Putamen (tissue), 1 donor: ENCODE measurements around the gene FOXN3.
"Not testable (repeated sequence)": the region's sequence is repeated elsewhere in the genome, so short reads cannot be mapped to it uniquely, and the experiment has no call there.

ENCODE experiments used
- DNase-seq: peaks from one replicate; pipeline ENCODE4 v3.0.0-alpha.2; 2016; ENCODE audit warnings: low spot score

FOXN3 gene

GRCh38 chr14:89226801-89227495, 190.1 kb downstream of the FOXN3 start:
- DNase-seq: no peak

- DNase-seq: no peak
Measured at GRCh38 chr14:89225607-89226006, 191.4 kb downstream of the FOXN3 start.

- no peak for DNase-seq
Measured at GRCh38 chr14:89221109-89221810, 195.8 kb downstream of the FOXN3 start.

DNA sequence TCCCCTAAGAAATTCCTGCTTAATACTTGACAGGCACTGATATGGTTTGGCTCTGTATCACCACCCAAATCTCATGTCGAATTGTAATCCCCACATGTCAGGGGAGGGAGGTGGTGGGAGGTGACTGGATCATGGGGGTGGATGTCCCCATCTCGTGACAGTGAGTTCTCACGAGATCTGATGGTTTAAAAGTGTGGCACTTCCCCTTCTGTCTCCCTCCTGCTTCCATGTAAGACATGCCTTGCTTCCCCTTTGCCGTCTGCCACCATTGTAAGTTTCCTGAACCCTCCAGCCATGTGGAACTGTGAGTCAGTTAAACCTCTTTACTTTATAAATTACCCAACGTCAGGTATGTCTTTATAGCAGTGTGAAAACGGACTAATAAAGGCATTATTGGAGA, 198.0 kb downstream of the FOXN3 start:
- DNase-seq: no peak

DNA sequence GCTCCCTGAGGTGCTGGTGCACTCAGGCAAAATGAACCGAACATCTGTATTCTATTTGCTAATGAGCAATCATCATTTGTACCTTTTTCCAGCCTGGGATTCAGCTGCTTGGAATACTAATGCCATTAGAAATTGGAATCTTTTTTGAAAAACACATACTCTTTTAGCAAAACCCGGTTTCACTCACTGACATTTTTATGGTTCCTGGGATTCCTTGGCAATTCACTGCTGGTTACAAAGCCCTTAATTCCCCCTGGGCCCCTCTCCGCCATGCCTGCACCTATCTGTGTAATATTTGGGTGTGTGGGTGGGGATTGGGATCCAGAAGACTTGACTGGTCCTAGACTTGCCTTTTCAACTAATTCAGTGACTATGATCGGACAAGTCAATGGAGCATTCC, 199.1 kb downstream of the FOXN3 start:
- DNase-seq: no peak

- DNase-seq: no peak
Measured at GRCh38 chr14:89215531-89215930, 201.5 kb downstream of the FOXN3 start.

DNA sequence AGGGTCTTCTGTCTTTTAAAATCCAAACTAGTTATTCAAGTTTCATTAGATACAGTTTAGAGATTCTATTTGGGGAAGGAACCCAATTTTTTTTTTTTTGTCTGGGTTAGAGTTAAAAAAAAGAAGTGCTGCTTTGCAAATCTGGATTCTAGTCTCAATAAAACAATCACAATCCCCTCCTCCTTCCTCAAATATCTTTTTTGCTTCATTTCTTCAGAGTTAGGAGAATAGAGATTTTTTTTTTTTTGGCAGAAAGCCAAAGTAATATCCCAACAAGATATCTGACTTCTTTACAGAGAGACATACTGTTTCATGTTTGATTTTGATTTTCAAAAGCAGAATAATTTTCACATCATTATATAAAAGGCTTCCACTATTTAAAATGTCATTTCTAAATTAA, 201.9 kb downstream of the FOXN3 start:
- DNase-seq: no peak

DNA sequence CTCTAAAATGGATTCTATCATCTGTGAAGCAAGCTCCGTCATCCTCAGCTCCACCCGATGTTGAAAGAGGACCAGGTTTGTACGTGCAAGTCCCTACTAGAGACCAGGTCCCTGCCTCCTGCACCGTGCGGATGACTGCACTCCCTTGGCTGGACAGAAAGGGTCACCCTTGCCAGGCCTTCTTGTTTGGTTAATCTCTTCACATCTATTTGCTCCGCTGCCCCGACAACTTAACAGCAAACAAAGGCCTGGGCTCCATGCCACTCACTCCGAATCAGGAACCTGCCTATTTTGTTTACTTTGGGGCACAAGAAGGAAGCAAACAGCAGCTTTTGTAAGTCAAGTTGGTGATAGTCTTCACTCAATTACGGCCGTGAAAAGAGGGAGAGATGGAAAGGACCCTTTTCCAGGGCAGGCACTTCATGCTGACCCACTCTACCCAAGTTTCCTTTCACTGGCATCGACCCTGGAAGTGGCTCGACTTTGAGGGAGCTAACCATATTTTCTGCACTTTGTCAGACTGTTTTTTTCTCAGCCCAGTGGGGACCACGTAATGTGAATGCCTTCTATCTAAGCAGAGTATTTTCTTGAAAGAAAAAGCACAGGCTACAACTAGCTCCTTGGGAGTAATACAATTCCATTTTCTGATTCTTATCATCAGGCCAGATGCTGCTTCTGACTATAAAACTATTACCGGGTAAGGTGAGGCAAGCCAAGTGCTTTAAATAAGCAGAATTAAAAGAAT, 202.6 kb downstream of the FOXN3 start:
- peak; percentile 31 for DNase-seq

GRCh38 chr14:89212386-89213235, 204.4 kb downstream of the FOXN3 start:
- DNase-seq: no peak

GRCh38 chr14:89209558-89209957, 207.5 kb downstream of the FOXN3 start:
- no peak for DNase-seq

DNA sequence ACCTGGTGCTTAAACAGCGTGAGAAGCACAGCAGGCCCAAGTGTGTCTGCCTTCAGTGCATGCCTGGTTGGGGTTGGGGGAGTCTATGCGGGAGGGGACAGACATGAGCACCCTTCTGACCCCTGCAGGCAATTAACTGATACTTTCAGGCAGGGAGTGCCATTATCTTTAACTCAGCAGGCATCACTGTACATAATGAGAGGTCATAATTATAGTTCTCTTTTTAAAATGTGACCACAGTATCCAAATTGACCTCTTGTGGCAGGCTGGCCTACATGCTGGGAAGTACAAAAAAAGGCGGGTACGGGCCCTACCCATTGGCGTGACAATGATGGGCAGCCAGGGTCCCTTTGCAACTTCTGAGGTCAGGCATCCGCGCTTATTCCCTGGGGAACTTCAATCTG, 209.1 kb downstream of the FOXN3 start:
- DNase-seq: no peak

DNA sequence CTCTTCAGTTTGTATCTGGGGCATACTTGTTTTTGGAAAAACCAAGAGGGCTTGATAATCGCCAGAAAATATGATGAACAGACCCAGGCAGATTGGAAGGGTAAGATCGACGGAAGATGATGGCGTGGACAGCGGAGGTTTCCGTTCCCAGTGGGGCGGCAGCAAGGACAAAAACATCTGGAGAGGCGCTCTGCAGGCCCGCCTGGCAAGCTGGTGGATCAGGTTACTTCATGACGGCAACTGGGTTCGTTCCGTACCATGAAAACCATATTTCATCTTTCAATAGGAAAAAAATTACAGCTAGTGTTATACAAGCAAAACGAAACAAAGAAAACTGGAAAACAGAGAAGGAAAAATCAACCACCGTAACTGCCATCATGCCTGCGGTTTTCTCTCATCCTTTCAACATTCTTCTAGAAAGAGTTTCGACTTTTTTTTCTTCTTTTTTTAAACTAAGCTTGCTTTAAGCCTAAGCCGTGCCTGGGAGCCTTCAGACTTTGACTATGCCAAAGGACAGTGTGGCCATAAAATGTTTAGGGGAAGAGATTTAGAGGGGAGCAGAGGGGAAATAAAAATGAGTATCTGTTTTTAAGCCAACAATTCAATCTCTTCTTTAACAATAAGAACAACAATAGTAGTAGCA, 210.5 kb downstream of the FOXN3 start:
- DNase-seq: no peak

DNA sequence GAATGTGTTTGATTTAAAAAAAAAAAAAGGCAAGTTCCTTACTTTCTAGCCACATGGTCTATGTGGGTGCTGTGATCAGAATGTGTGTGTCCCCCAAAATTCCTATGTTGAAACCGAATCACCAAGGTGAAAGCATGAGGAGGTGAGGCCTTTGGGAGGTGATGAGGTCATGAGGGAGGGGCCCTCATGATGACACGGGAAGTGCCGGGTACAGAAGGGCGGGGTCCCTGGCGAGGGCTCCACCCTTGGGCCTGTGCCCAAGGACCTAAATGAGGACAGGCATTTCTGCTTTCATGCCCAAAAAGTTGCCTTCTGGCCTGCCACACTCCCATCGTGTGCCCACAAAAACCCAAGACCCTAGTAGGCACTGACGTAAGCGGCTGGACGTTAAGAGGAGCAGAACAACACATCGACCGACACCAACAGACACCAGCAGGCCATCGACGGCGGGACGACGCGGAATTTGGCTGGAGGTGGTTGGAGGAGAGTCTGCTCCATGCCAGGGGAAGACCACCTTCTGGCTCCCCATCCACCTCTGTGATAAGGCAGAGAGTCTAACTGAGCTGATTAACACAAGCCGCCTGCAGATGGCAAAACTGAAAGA, 211.8 kb downstream of the FOXN3 start:
- DNase-seq: no peak

GRCh38 chr14:89202413-89203190, 214.4 kb downstream of the FOXN3 start:
- DNase-seq: no peak

DNA sequence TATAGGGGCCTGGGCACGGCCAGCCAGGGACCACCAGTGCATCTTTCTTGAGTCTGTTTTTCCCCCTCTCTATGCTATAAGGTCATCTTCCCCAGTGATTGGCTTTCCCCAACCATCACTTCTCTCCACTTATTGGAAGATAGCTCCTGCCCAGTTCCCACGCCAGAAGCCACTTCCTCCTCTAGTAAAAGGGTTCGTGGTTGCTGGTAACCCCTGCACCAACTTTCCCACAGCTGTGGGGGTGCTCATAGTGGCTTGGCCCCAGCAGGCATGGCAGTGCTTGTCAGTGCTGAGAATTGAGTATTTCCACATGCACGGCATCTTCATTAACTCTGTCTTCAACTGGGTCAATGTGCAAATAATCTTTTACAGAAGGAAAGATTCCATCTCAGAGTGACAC, 215.4 kb downstream of the FOXN3 start:
- no peak for DNase-seq

DNA sequence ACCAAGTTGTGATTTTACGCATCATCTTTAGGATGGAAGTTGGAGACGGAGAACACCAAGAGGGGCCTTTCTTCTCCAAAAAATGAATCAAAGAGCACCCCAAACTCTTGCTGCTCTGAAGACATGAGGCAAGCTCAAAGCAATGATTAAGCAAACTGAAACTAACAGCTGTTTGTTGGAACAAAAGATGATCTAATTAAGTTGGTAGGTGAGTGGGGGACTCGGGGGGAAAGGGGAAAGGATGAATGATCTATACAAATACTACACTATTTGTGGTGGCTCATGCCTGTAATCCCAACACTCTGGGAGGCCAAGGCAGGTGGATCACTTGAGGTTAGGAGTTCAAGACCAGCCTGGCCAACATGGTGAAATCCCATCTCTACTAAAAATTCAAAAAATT, 217.7 kb downstream of the FOXN3 start:
- not testable (repeated sequence) for DNase-seq

DNA sequence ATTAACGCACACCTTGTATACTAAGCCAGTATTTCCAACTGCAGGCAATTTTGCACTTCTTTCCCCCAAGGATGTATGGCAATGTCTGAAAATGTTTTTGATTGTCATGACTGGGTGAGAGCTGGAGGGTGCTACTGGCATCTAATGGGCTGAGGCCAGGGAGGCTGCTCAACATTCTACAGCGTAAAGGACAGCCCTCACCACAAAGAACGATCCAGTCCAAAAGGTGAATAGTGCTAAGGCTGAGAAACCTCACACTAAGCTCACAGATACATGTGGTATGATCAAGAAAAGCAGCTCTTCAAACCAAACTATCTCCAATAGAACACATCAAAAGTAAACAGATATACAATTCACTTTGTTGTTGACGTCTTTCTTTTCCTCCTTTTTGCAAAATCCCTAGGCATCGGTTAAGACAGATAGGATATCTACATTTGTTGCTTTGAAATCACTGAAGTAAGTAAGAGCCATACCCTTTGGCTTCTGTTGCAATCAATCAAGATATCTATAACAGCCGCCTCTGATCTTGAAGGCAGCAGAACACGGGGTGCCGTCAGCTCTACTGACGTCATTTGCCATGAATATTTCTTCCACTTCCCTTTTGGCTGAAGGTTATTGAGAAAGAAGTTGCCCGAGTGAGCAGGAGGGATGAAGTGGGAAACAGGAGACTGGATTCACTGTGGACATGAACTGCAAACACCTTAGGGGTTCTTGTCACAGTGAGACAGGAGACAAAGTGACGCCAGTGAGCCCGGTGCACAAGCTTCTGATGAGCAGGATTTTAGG, 218.3 kb downstream of the FOXN3 start:
- no peak for DNase-seq

DNA sequence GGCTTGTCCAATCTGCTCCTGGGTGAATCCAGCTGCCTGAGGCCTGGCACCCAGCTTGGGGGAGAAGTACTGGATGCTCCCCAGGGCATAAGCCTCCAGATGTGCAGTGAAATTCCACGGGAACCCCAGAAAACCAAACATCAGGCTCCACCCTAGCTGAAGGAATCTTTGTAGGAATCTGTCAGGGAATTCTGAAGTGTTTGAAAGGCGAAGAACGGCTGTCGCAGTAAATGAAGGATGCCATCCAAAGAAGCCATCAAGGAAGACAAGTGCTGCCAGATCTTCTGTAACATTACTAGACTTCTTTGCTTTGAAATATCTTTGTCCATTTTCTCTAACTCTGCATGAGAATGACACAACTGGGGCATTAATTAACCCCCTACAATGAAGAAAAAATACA, 219.4 kb downstream of the FOXN3 start:
- DNase-seq: no peak

DNA sequence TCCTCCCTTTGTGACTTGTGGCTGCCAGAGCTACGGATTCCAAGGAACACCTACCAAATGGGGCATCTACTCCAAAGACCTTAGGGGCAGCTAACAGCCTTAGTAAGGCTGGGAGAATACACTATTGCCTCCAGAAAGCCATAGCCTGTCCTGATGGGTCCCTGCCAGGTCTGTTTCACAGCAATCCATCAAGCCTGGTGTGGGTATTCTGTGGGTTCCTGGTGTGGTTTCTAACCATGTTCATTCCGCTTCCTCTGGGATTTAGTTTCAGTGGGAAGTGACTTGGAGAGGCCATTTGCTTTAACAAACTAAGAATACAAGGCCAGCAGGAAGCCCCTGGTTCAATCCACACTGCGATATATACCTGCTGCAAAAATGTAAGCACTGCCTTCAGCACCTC, 220.5 kb downstream of the FOXN3 start:
- DNase-seq: no peak

DNA sequence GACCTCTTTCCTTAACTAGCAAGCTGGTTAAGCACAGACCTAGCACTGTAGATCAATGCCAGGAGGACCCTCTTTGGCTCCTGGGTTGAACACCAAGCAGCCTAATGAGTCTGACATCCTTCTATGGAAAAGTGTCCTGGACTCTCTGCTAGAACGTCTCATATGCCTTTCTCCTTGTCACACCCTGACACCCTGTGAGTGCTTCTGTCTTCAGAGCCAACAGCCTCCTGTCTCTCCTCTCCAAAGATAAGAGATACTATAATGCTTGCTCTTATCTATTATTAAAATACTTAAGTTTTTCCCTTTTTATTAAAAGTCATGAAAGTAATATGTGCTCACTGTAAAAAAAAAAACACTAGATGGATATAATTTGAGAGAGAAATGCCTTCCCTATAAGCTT, 222.7 kb downstream of the FOXN3 start:
- DNase-seq: no peak
